ENCODE measurements around the gene GARIN5B.
"Not testable (repeated sequence)": the region's sequence is repeated elsewhere in the genome, so short reads cannot be mapped to it uniquely, and the experiment has no call there.

GARIN5B gene

GRCh38 chr19:55362990-55363716 lies at the start of gene GARIN5B:
GARIN5B (minus strand) TSS chr19:55363260; CDS start chr19:55363066, 194 bp downstream.
- no peak for DNase-seq (ENCODE audit: low read depth)

- DNase-seq (ENCODE audit: low read depth) = no peak
Measured at GRCh38 chr19:55410168-55410567, 47.1 kb upstream of the GARIN5B start.

- DNase-seq (ENCODE audit: low read depth) = not testable (repeated sequence)
Measured at GRCh38 chr19:55409179-55409578, 46.1 kb upstream of the GARIN5B start.

- DNase-seq (ENCODE audit: low read depth) = no peak
Measured at GRCh38 chr19:55408533-55408872, 45.4 kb upstream of the GARIN5B start.

- peak; percentile 99 for DNase-seq (ENCODE audit: low read depth)
Measured at GRCh38 chr19:55407800-55408532, 44.9 kb upstream of the GARIN5B start.

- DNase-seq (ENCODE audit: low read depth) = not testable (repeated sequence)
Measured at GRCh38 chr19:55407550-55407799, 44.4 kb upstream of the GARIN5B start, which contains the start of gene UBE2S. UBE2S (minus strand) TSS chr19:55407788; CDS start chr19:55407589, 199 bp downstream.

- peak; percentile 39 for DNase-seq (ENCODE audit: low read depth)
Measured at GRCh38 chr19:55406826-55407549, 43.9 kb upstream of the GARIN5B start.

- no peak for DNase-seq (ENCODE audit: low read depth)
Measured at GRCh38 chr19:55406091-55406825, 43.2 kb upstream of the GARIN5B start.

- no peak for DNase-seq (ENCODE audit: low read depth)
Measured at GRCh38 chr19:55405638-55406037, 42.6 kb upstream of the GARIN5B start.

- no peak for DNase-seq (ENCODE audit: low read depth)
Measured at GRCh38 chr19:55402509-55402908, 39.4 kb upstream of the GARIN5B start.

GRCh38 chr19:55401390-55401789 lies 38.3 kb upstream of the GARIN5B start:
- not testable (repeated sequence) for DNase-seq (ENCODE audit: low read depth)

- DNase-seq (ENCODE audit: low read depth) = no peak
Measured at GRCh38 chr19:55400281-55401087, 37.4 kb upstream of the GARIN5B start.

GRCh38 chr19:55398200-55398925 lies 35.3 kb upstream of the GARIN5B start:
- DNase-seq (ENCODE audit: low read depth) = no peak

GRCh38 chr19:55392820-55393761 lies 30.0 kb upstream of the GARIN5B start:
- no peak for DNase-seq (ENCODE audit: low read depth)

GRCh38 chr19:55391702-55392615 lies 28.9 kb upstream of the GARIN5B start:
- DNase-seq (ENCODE audit: low read depth) = peak; percentile 47

- DNase-seq (ENCODE audit: low read depth) = no peak
Measured at GRCh38 chr19:55391191-55391670, 28.2 kb upstream of the GARIN5B start.

GRCh38 chr19:55390461-55390880 lies 27.4 kb upstream of the GARIN5B start:
- DNase-seq (ENCODE audit: low read depth) = no peak
